Progenitor cell of endocrine pancreas (in vitro differentiated cells): Measurements from ENCODE around the gene MCTP1. TPM values are rescaled to one million over a fixed set of nuclear protein-coding genes. Genes with fewer than 3 reads are reported as not detected.

ENCODE experiments used
- DNase-seq: peaks from one replicate; pipeline ENCODE4 v3.0.0; 2021; ENCODE audit warnings: low spot score; ENCODE audit not compliant: unreplicated experiment
- H3K27ac Mint-ChIP-seq: 2 replicates; pipeline ENCODE4 v1.8.0; 2021; ENCODE audit warnings: mild to moderate bottlenecking, moderate library complexity, mixed read lengths
- H3K27me3 Mint-ChIP-seq: 2 replicates; pipeline ENCODE4 v1.8.0; 2021; ENCODE audit warnings: mixed read lengths
- H3K36me3 Mint-ChIP-seq: 2 replicates; pipeline ENCODE4 v1.8.0; 2022; ENCODE audit warnings: mixed read lengths; ENCODE audit not compliant: insufficient read depth
- H3K4me1 Mint-ChIP-seq: 2 replicates; pipeline ENCODE4 v1.8.0; 2021; ENCODE audit warnings: low read depth, mixed read lengths
- H3K4me3 Mint-ChIP-seq: 2 replicates; pipeline ENCODE4 v1.8.0; 2021; ENCODE audit warnings: low read depth, mild to moderate bottlenecking, moderate library complexity, mixed read lengths
- H3K9me3 Mint-ChIP-seq: 2 replicates; pipeline ENCODE4 v1.8.0; 2021; ENCODE audit warnings: low read depth, mixed read lengths
- CTCF ChIP-seq: fragments of 200-600 bp; sonication (generic); IDR thresholded peaks from one replicate; pipeline ENCODE4 v1.5.0; 2021; ENCODE audit warnings: antibody characterized with exemption, mild to moderate bottlenecking; ENCODE audit not compliant: unreplicated experiment
- total RNA-seq: library from RNA; stranded (reverse); gene quantifications from 2 replicates; pipeline ENCODE4 v1.2.1, GENCODE V29; 2021

Gene MCTP1
- total RNA-seq, 1 donor from 2014 or later, result 1.7 TPM

DNA sequence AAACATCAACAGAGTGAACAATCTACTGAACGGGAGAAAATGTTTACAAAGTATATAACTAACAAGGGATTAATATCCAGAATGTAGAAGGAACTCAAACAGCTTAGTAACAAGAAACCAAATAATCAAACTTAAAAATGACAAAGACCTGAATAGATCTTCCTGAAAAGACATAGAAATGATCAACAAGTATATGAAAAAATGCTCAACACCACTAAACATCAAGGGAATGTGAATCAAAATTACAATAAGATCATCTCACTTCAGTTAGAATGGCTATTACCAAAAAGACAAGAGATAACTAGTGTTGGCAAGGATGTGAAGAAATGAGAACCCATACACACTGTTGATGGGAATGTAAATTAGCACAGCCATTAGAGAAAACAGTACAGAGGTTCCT, 218.8 kb downstream of the MCTP1 start:
- no peaks in the 10 kb centered on the region for H3K27me3 Mint-ChIP-seq
- no peak for DNase-seq
- TF ChIP-seq CTCF, result no peak
- no peak overlapping the region for H3K27ac Mint-ChIP-seq
- H3K4me1 Mint-ChIP-seq, result no peaks in the 10 kb centered on the region
- H3K36me3 Mint-ChIP-seq, result no peaks in the 10 kb centered on the region
- H3K4me3 Mint-ChIP-seq, result no peak overlapping the region
- H3K9me3 Mint-ChIP-seq, result peaks cover under 1% of the 10 kb centered on the region

DNA sequence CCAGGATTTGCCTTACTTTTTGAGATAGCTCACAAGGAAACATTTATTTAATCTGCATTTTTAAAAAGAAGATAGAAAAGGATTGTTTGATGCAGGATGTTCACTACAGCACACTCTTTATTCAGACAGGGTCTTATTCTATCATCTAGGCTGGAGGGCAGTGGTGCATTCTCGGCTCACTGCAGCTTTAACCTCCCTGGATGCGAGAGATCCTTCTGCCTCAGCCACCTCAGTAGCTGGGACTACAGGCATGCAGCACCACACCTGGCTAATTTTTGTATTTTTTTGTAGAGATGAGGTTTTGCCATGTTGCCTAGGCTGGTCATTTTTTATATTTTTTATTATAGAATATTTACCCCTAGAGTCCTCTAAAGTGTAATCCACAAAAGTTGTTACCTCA, 221.4 kb downstream of the MCTP1 start:
- DNase-seq, result no peak
- Mint-ChIP-seq H3K9me3 (peaks cover 3% of the 10 kb centered on the region), H3K27me3 (no peaks in the 10 kb centered on the region), H3K4me1 (no peaks in the 10 kb centered on the region), H3K4me3 (no peak overlapping the region), H3K27ac (no peak overlapping the region), H3K36me3 (no peaks in the 10 kb centered on the region)
- no peak for TF ChIP-seq CTCF

GRCh38 chr5:95060098-95060497, 224.8 kb downstream of the MCTP1 start:
- Mint-ChIP-seq H3K27ac (no peak overlapping the region), H3K36me3 (no peaks in the 10 kb centered on the region), H3K27me3 (no peaks in the 10 kb centered on the region), H3K4me1 (no peaks in the 10 kb centered on the region), H3K9me3 (peaks cover 3% of the 10 kb centered on the region), H3K4me3 (no peak overlapping the region)
- no peak for DNase-seq
- no peak for TF ChIP-seq CTCF

DNA sequence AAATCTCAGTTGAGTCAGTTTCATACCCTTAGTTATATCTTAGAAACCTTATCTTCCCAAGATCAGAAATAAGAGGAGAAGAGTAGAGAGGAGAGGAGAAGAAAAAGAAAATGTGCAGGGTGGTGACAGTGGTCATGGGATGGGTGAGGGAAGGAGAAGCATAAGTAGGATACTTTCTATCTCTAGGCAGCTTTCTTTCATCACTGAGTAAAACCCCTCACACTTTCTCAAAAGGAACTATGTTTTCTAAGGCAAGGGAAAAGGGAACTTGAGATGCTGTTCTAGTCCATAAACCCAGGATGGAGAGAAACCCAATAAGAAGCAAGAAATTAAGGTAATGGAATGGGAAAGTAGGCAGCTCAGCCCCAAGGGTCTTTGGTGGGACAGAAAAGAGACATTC, 225.3 kb downstream of the MCTP1 start:
- Mint-ChIP-seq H3K4me3 (no peak overlapping the region), H3K27me3 (no peaks in the 10 kb centered on the region)
- no peak for TF ChIP-seq CTCF

GRCh38 chr5:95057615-95058014, 227.3 kb downstream of the MCTP1 start:
- no peak overlapping the region for H3K4me3 Mint-ChIP-seq

More for the DNA sequence above, 225.3 kb downstream of the MCTP1 start:
- H3K36me3 Mint-ChIP-seq, result no peaks in the 10 kb centered on the region
- H3K9me3 Mint-ChIP-seq, result peaks cover 3% of the 10 kb centered on the region
- no peak overlapping the region for H3K27ac Mint-ChIP-seq
- no peak for DNase-seq
- no peaks in the 10 kb centered on the region for H3K4me1 Mint-ChIP-seq

More at GRCh38 chr5:95057615-95058014, 227.3 kb downstream of the MCTP1 start:
- H3K4me1 Mint-ChIP-seq, result no peaks in the 10 kb centered on the region
- H3K36me3 Mint-ChIP-seq, result no peaks in the 10 kb centered on the region
- no peaks in the 10 kb centered on the region for H3K27me3 Mint-ChIP-seq
- no peak for DNase-seq
- H3K27ac Mint-ChIP-seq, result no peak overlapping the region
- no peak for TF ChIP-seq CTCF
- peaks cover 3% of the 10 kb centered on the region for H3K9me3 Mint-ChIP-seq
